HepG2 (cell line): ENCODE data around the gene P2RX7. TPM values are rescaled to one million over a fixed set of nuclear protein-coding genes. Genes with fewer than 3 reads are reported as not detected.

Experiments
- ATAC-seq: fragments of 200-7000 bp; cut with Tn5 transposase; 3 replicates; pipeline ENCODE4 v1.9.1; 2020; ENCODE audit warnings: mild to moderate bottlenecking, moderate library complexity
- BruUV-seq: library from RNA; stranded (reverse); fragments of 400-500 nt; replicated peaks from 2 replicates; lab custom pipeline; 2021; lab: Mats Ljungman, UMichigan
- CTCF ChIA-PET: fragments of 300-600 bp; formaldehyde crosslinking; extraction: SDS; loops from one replicate; lab custom pipeline; 2021; ENCODE audit warnings: low total read pairs, inconsistent platforms, low intra/inter-chr PET ratio; lab: Yijun Ruan, JAX
- POLR2A ChIA-PET: fragments of 350-600 bp; sonication (Branson Sonifier 250); formaldehyde crosslinking; loops from one replicate; lab custom pipeline; 2020; ENCODE audit warnings: antibody characterized with exemption, inconsistent platforms; lab: Yijun Ruan, JAX
- DNase-seq: peaks from one replicate; pipeline ENCODE4 v3.0.0-alpha.2; 2015; ENCODE audit warnings: low spot score
- FAIRE-seq: peaks from 3 replicates; lab custom pipeline; 2011; peaks lifted over from hg19 to GRCh38; lab: Jason Lieb, UNC
- H2AFZ ChIP-seq: one replicate; pipeline ENCODE4 v1.6.1; 2011; ENCODE audit warnings: low read length, inconsistent platforms
- H3K27ac ChIP-seq: fragments of 300-600 bp; 3 replicates; pipeline ENCODE4 v1.8.0; 2011; ENCODE audit warnings: mixed run types, mild to moderate bottlenecking, mixed read lengths, low read length, inconsistent platforms; ENCODE audit not compliant: insufficient read depth; ENCODE audit errors: extremely low read length
- H3K27me3 ChIP-seq, 2 experiments: fragments of 200-600 bp in 1 of 2; 2 replicates in 1 of 2; 3 replicates in 1 of 2; pipeline versions ENCODE4 v1.6.0 to v1.8.0; 2011; ENCODE audit warnings: low read length in 2 of 2, mild to moderate bottlenecking in 2 of 2, moderate library complexity in 2 of 2, inconsistent platforms in 1 of 2; ENCODE audit not compliant: insufficient read depth in 2 of 2, control insufficient read depth in 1 of 2
- H3K36me3 ChIP-seq, 2 experiments: fragments of 200-600 bp in 1 of 2; replicated peaks in 1 of 2; 2 replicates in 1 of 2; 3 replicates in 1 of 2; pipeline versions ENCODE4 v1.5.1 to v1.8.0; 2011; ENCODE audit warnings: low read length in 2 of 2, inconsistent platforms in 1 of 2; ENCODE audit not compliant: insufficient read depth in 2 of 2, control insufficient read depth in 1 of 2
- H3K4me1 ChIP-seq: 2 replicates; pipeline ENCODE4 v1.5.1; 2012; ENCODE audit warnings: low read length, inconsistent platforms; ENCODE audit not compliant: insufficient read depth
- H3K4me2 ChIP-seq: 2 replicates; pipeline ENCODE4 v1.6.0; 2011; ENCODE audit warnings: low read depth, low read length, inconsistent platforms
- H3K4me3 ChIP-seq, 3 experiments: fragments of 200-600 bp in 1 of 3; sonication (generic), shearing (Covaris generic) in 1 of 3; replicated peaks in 1 of 3; 2 replicates each; pipeline ENCODE4 v1.5.1; 2011 to 2016; ENCODE audit warnings: low read length in 3 of 3, inconsistent platforms in 2 of 3, low read depth in 2 of 3, mild to moderate bottlenecking in 2 of 3, control low read depth in 1 of 3, mixed read lengths in 1 of 3; ENCODE audit not compliant: insufficient read depth in 1 of 3
- H3K79me2 ChIP-seq: one replicate; pipeline ENCODE4 v1.6.1; 2011; ENCODE audit warnings: low read length, inconsistent platforms; ENCODE audit not compliant: insufficient read depth
- H3K9ac ChIP-seq: 2 replicates; pipeline ENCODE4 v1.6.0; 2011; ENCODE audit warnings: mild to moderate bottlenecking, low read depth, low read length, inconsistent platforms; ENCODE audit not compliant: insufficient read depth
- H3K9me3 ChIP-seq: 2 replicates; pipeline ENCODE4 v1.5.1; 2012; ENCODE audit warnings: mild to moderate bottlenecking, low read length
- H4K20me1 ChIP-seq: 2 replicates; pipeline ENCODE4 v1.6.0; 2011; ENCODE audit warnings: inconsistent platforms, mild to moderate bottlenecking, low read length, moderate library complexity; ENCODE audit not compliant: insufficient read depth
- ASH2L ChIP-seq: fragments of 300-600, 200-600 bp; sonication (generic); IDR thresholded peaks from 2 replicates; pipeline ENCODE4 v1.7.0; 2017; ENCODE audit warnings: low read depth, mild to moderate bottlenecking, moderate library complexity, mixed read lengths, low read length; ENCODE audit not compliant: insufficient read length
- CREB1 ChIP-seq, 2 experiments: fragments of 450-650 bp in 1 of 2; IDR thresholded peaks; 2 replicates each; pipeline ENCODE4 v1.6.1; 2016 to 2017; ENCODE audit warnings: control low read depth in 1 of 2, mild to moderate bottlenecking in 1 of 2, missing compliant biosample characterization in 1 of 2, missing genetic modification characterization in 1 of 2
- FIP1L1 ChIP-seq: fragments of 200-400 bp; formaldehyde crosslinking; IDR thresholded peaks from 2 replicates; pipeline ENCODE4 v1.6.1; 2018; ENCODE audit warnings: low read depth, mild to moderate bottlenecking, low read length, moderate library complexity, borderline replicate concordance; ENCODE audit not compliant: insufficient read depth
- GTF3A ChIP-seq: sonication (generic); formaldehyde crosslinking; conservative IDR thresholded peaks from 2 replicates; pipeline ENCODE4 v1.4.0; 2020; ENCODE audit warnings: mild to moderate bottlenecking, missing genetic modification reagents
- KDM4B ChIP-seq: sonication (generic); formaldehyde crosslinking; IDR thresholded peaks from 2 replicates; pipeline ENCODE4 v1.4.0; 2020; ENCODE audit warnings: missing genetic modification reagents
- NPAS2 ChIP-seq: sonication (generic); formaldehyde crosslinking; IDR thresholded peaks from 2 replicates; pipeline ENCODE4 v1.8.0; 2022; ENCODE audit warnings: mild to moderate bottlenecking, missing genetic modification reagents, borderline replicate concordance
- SNAI1 ChIP-seq: sonication (generic); formaldehyde crosslinking; IDR thresholded peaks from 2 replicates; pipeline ENCODE4 v1.5.0; 2020; ENCODE audit warnings: mild to moderate bottlenecking, missing genetic modification reagents, borderline replicate concordance
- SSRP1 ChIP-seq: IDR thresholded peaks from 2 replicates; pipeline ENCODE4 v1.6.1; 2016; ENCODE audit warnings: control low read depth
- TBX3 ChIP-seq: fragments of 450-650 bp; IDR thresholded peaks from 2 replicates; pipeline ENCODE4 v1.6.1; 2017; ENCODE audit warnings: antibody characterized with exemption, mild to moderate bottlenecking, inconsistent platforms, borderline replicate concordance
- ZFP90 ChIP-seq: sonication (generic); formaldehyde crosslinking; IDR thresholded peaks from 2 replicates; pipeline ENCODE4 v1.8.0; 2022; ENCODE audit warnings: missing genetic modification reagents, mild to moderate bottlenecking, inconsistent platforms, borderline replicate concordance
- ZNF878 ChIP-seq: sonication (generic); formaldehyde crosslinking; IDR thresholded peaks from 2 replicates; pipeline ENCODE4 v1.8.1; 2023; ENCODE audit warnings: mild to moderate bottlenecking, missing genetic modification reagents, moderate library complexity
- WGBS: methylation state at CpG from one replicate; pipeline ENCODE4 v1.1.6; 2017; ENCODE audit warnings: low lambda C conversion rate; 5-methylcytosine and 5-hydroxymethylcytosine counted together
- in situ Hi-C: cut with HindIII; loops from 2 replicates; pipeline ENCODE4 v1.10.0; 2017; ENCODE audit warnings: low pct_unique_long_range_greater_than_20kb; ENCODE audit not compliant: extremely low pct_ligation_motif_present
- intact Hi-C: fragments of 100-400 bp; cut with micrococcal nuclease; formaldehyde crosslinking; loops from one replicate; pipeline ENCODE4 v1.10.0; 2022; ENCODE audit not compliant: unreplicated experiment
- polyA plus RNA-seq, 8 experiments: library from polyadenylated mRNA; depleted of rRNA in 3 of 8; stranded (reverse) in 7 of 8; unstranded in 1 of 8; fragments of >200 nt; fragmentation: Illumina TruSeq in 4 of 8; extraction: Trizol in 4 of 8; gene quantifications; 2 replicates each; pipeline versions ENCODE4 v1.2.1 to v1.2.3, GENCODE V29; 2011 to 2016; ENCODE audit warnings: low read depth in 4 of 8, missing spikeins in 1 of 8, mixed read lengths in 1 of 8; ENCODE audit not compliant: insufficient read depth in 1 of 8
- total RNA-seq, 5 experiments: library from RNA; depleted of rRNA; stranded (reverse); fragments of >200 nt; fragmentation: Illumina TruSeq; extraction: Trizol; gene quantifications; 2 replicates each; pipeline ENCODE4 v1.2.3, GENCODE V29; 2016; ENCODE audit warnings: low read depth in 1 of 5
- TF ChIP-seq, protein P1 (sequence below), 2 experiments: sonication (generic) in 1 of 2; formaldehyde crosslinking in 1 of 2; IDR thresholded peaks; 2 replicates each; pipeline versions ENCODE4 v1.6.1 to v1.9.0; 2014 to 2022; ENCODE audit warnings: antibody characterized with exemption in 1 of 2, borderline replicate concordance in 1 of 2, inconsistent platforms in 1 of 2, low read depth in 1 of 2, missing genetic modification reagents in 1 of 2
- TF ChIP-seq, protein P2 (sequence below): sonication (generic); formaldehyde crosslinking; IDR thresholded peaks from 2 replicates; pipeline ENCODE4 v1.8.0; 2022; ENCODE audit warnings: mild to moderate bottlenecking, missing genetic modification reagents, moderate library complexity

P2RX7 gene
- total and polyA plus RNA-seq, 2 of the 13 experiments (the other 11 are each of a cell fraction or from before 2014, with no cell fraction given) = 0.13 to 0.73 TPM

DNA sequence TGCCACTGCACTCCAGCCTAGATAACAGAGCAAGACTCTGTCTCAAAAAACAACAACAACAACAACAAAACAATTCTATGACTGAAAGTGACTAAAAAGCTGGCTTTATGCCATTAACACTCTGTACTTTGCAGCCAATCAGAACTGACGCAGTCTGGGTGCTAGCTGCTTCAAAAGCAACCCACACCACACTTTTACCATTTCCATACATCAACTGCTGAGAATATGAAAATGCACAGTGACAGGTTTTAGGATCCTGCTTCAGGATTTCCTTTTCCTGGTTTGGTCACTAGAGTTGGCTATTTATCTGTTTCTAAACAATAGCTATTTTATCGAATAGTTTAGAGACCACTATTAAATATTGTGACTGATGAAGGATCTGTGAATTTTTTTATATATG is 54.1 kb downstream of the P2RX7 start:
- intact Hi-C loops = no loop called here
- DNase-seq (no peak), ATAC-seq (no peak), FAIRE-seq (no peak)
- POLR2A ChIA-PET = no interaction called here
- in situ Hi-C loops = no loop called here
- 61% methylated on average over 2 of the region's 2 CpGs for WGBS
- no peaks in the 10 kb centered on the region for H3K36me3 ChIP-seq
- H3K9me3 ChIP-seq = no peaks in the 10 kb centered on the region
- H3K79me2 ChIP-seq = no peaks in the 10 kb centered on the region
- H3K9ac ChIP-seq = no peak overlapping the region
- H2AFZ ChIP-seq = no peak overlapping the region
- no peaks in the 10 kb centered on the region for H4K20me1 ChIP-seq
- BruUV-seq = no TSS peak
- CTCF ChIA-PET = no interaction called here
- H3K27me3 ChIP-seq = peaks cover 2 to 8% of the 10 kb centered on the region in 2 experiments; a peak in 1 of 5 replicates
- H3K4me3 ChIP-seq = no peak overlapping the region
- no peak overlapping the region for H3K4me2 ChIP-seq
- H3K27ac ChIP-seq = no peak overlapping the region
- peaks cover 12% of the 10 kb centered on the region for H3K4me1 ChIP-seq
- TF ChIP-seq FIP1L1 = no peak
- no peak for TF ChIP-seq NPAS2 (CRISPR knock-in tag)
- no peak for TF ChIP-seq KDM4B (CRISPR knock-in tag)
- no peak for TF ChIP-seq GTF3A (CRISPR knock-in tag)
- no peak for TF ChIP-seq CREB1 (IDR thresholded peaks at IDR 0.05)
- no peak for TF ChIP-seq CREB1 (CRISPR knock-in tag; IDR thresholded peaks at IDR 0.05)
- TF ChIP-seq SSRP1 (CRISPR knock-in tag) = no peak
- TF ChIP-seq, protein P1, sequence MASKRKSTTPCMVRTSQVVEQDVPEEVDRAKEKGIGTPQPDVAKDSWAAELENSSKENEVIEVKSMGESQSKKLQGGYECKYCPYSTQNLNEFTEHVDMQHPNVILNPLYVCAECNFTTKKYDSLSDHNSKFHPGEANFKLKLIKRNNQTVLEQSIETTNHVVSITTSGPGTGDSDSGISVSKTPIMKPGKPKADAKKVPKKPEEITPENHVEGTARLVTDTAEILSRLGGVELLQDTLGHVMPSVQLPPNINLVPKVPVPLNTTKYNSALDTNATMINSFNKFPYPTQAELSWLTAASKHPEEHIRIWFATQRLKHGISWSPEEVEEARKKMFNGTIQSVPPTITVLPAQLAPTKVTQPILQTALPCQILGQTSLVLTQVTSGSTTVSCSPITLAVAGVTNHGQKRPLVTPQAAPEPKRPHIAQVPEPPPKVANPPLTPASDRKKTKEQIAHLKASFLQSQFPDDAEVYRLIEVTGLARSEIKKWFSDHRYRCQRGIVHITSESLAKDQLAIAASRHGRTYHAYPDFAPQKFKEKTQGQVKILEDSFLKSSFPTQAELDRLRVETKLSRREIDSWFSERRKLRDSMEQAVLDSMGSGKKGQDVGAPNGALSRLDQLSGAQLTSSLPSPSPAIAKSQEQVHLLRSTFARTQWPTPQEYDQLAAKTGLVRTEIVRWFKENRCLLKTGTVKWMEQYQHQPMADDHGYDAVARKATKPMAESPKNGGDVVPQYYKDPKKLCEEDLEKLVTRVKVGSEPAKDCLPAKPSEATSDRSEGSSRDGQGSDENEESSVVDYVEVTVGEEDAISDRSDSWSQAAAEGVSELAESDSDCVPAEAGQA (IDR thresholded peaks at IDR 0.05; ENCODE audit: low read depth) = no peak
- TF ChIP-seq, protein P1 (CRISPR knock-in tag; IDR thresholded peaks at IDR 0.05; ENCODE audit: borderline replicate concordance) = no peak
- TF ChIP-seq ASH2L = no peak
- TF ChIP-seq ZFP90 (CRISPR knock-in tag) = no peak
- no peak for TF ChIP-seq SNAI1
- TF ChIP-seq, protein P2, sequence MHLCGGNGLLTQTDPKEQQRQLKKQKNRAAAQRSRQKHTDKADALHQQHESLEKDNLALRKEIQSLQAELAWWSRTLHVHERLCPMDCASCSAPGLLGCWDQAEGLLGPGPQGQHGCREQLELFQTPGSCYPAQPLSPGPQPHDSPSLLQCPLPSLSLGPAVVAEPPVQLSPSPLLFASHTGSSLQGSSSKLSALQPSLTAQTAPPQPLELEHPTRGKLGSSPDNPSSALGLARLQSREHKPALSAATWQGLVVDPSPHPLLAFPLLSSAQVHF (CRISPR knock-in tag) = no peak
- TF ChIP-seq ZNF878 = no peak
- no peak for TF ChIP-seq TBX3
